HepG2 (cell line): ENCODE measurements around the gene COL2A1. TPM values are rescaled to one million over a fixed set of nuclear protein-coding genes. Genes with fewer than 3 reads are reported as not detected.
A peak's percentile ranks its signal among the peaks of the same experiment; 100 is the strongest.

Experiments
- CC2D1A ChIP-seq: sonication (generic); formaldehyde crosslinking; IDR thresholded peaks from 2 replicates; pipeline ENCODE4 v1.8.1; 2023; ENCODE audit warnings: mild to moderate bottlenecking, missing genetic modification reagents
- CCDC6 ChIP-seq: sonication (generic); formaldehyde crosslinking; IDR thresholded peaks from 2 replicates; pipeline ENCODE4 v1.8.1; 2022; ENCODE audit warnings: mild to moderate bottlenecking, missing genetic modification reagents, moderate library complexity
- ESRRA ChIP-seq: sonication (generic); formaldehyde crosslinking; IDR thresholded peaks from 2 replicates; pipeline ENCODE4 v1.5.1; 2020; ENCODE audit warnings: mild to moderate bottlenecking, low read depth, missing genetic modification reagents
- FIP1L1 ChIP-seq: fragments of 200-400 bp; formaldehyde crosslinking; IDR thresholded peaks from 2 replicates; pipeline ENCODE4 v1.6.1; 2018; ENCODE audit warnings: low read depth, mild to moderate bottlenecking, low read length, moderate library complexity, borderline replicate concordance; ENCODE audit not compliant: insufficient read depth
- FOXA1 ChIP-seq, 2 experiments: fragments of 450-650 bp in 1 of 2; sonication (generic) in 1 of 2; formaldehyde crosslinking in 1 of 2; IDR thresholded peaks; 2 replicates each; pipeline versions ENCODE4 v1.4.0 to v1.6.1; 2016 to 2020; ENCODE audit warnings: missing genetic modification reagents in 1 of 2
- HMGXB4 ChIP-seq, 2 experiments: sonication (generic) in 1 of 2; formaldehyde crosslinking in 1 of 2; IDR thresholded peaks; 2 replicates each; pipeline versions ENCODE4 v1.4.0 to v1.6.1; 2018 to 2020; ENCODE audit warnings: missing genetic modification reagents in 2 of 2, borderline replicate concordance in 1 of 2, low read depth in 1 of 2, mild to moderate bottlenecking in 1 of 2, missing biosample characterization in 1 of 2
- IRF2 ChIP-seq: IDR thresholded peaks from 2 replicates; pipeline ENCODE4 v1.6.1; 2018; ENCODE audit warnings: missing genetic modification reagents, missing compliant biosample characterization
- MXD3 ChIP-seq: IDR thresholded peaks from 2 replicates; pipeline ENCODE4 v1.6.1; 2016; ENCODE audit warnings: mild to moderate bottlenecking, missing biosample characterization, missing genetic modification reagents
- MXD4 ChIP-seq: IDR thresholded peaks from 2 replicates; pipeline ENCODE4 v1.6.1; 2016; ENCODE audit warnings: mild to moderate bottlenecking, missing biosample characterization, missing genetic modification reagents
- MYC ChIP-seq: sonication (generic); formaldehyde crosslinking; IDR thresholded peaks from 2 replicates; pipeline ENCODE4 v1.9.0; 2021; ENCODE audit warnings: missing genetic modification reagents, borderline replicate concordance
- NFE2 ChIP-seq: sonication (generic); formaldehyde crosslinking; IDR thresholded peaks from 2 replicates; pipeline ENCODE4 v1.4.0; 2020; ENCODE audit warnings: missing genetic modification reagents
- NONO ChIP-seq, 2 experiments: fragments of 450-650 bp in 1 of 2; sonication (generic) in 1 of 2; formaldehyde crosslinking in 1 of 2; IDR thresholded peaks in 1 of 2; conservative IDR thresholded peaks in 1 of 2; 2 replicates each; pipeline versions ENCODE4 v1.6.1 to v1.8.0; 2017 to 2022; ENCODE audit warnings: mild to moderate bottlenecking in 1 of 2, missing genetic modification reagents in 1 of 2, moderate library complexity in 1 of 2
- POLR2AphosphoS2 ChIP-seq: IDR thresholded peaks from 2 replicates; pipeline ENCODE4 v1.6.1; 2011; ENCODE audit warnings: low read depth, low read length, improper control_type of control experiment
- SAP130 ChIP-seq: IDR thresholded peaks from 2 replicates; pipeline ENCODE4 v1.6.1; 2016; ENCODE audit warnings: low read depth
- SNAPC2 ChIP-seq: sonication (generic); formaldehyde crosslinking; IDR thresholded peaks from 2 replicates; pipeline ENCODE4 v1.8.1; 2022; ENCODE audit warnings: mild to moderate bottlenecking, missing genetic modification reagents
- SP1 ChIP-seq, 2 experiments: fragments of 450-650 bp in 1 of 2; sonication (generic) in 1 of 2; formaldehyde crosslinking in 1 of 2; IDR thresholded peaks; 2 replicates each; pipeline versions ENCODE4 v1.4.0 to v1.6.1; 2016 to 2020; ENCODE audit warnings: missing genetic modification reagents in 1 of 2
- SPEN ChIP-seq: sonication (generic); formaldehyde crosslinking; IDR thresholded peaks from 2 replicates; pipeline ENCODE4 v1.5.1; 2020; ENCODE audit warnings: low read depth, mild to moderate bottlenecking, missing genetic modification reagents
- SYNCRIP ChIP-seq: fragments of 200-400 bp; formaldehyde crosslinking; IDR thresholded peaks from 2 replicates; pipeline ENCODE4 v1.6.1; 2018; ENCODE audit warnings: mild to moderate bottlenecking, low read depth, low read length; ENCODE audit not compliant: insufficient read depth
- ZMAT3 ChIP-seq: sonication (generic); formaldehyde crosslinking; conservative IDR thresholded peaks from 2 replicates; pipeline ENCODE4 v1.7.0; 2021; ENCODE audit warnings: missing genetic modification reagents
- ZNF501 ChIP-seq: sonication (generic); formaldehyde crosslinking; IDR thresholded peaks from 2 replicates; pipeline ENCODE4 v1.5.1; 2020; ENCODE audit warnings: mild to moderate bottlenecking, moderate library complexity, missing genetic modification reagents
- ZNF678 ChIP-seq: sonication (generic); formaldehyde crosslinking; IDR thresholded peaks from 2 replicates; pipeline ENCODE4 v1.4.0; 2020; ENCODE audit warnings: mild to moderate bottlenecking, missing genetic modification reagents
- ZNF792 ChIP-seq: IDR thresholded peaks from 2 replicates; pipeline ENCODE4 v1.6.1; 2016
- ZNF839 ChIP-seq: sonication (generic); formaldehyde crosslinking; IDR thresholded peaks from 2 replicates; pipeline ENCODE4 v1.4.0; 2020; ENCODE audit warnings: missing genetic modification reagents, mild to moderate bottlenecking, borderline replicate concordance
- ZSCAN21 ChIP-seq: sonication (generic); formaldehyde crosslinking; IDR thresholded peaks from 2 replicates; pipeline ENCODE4 v1.8.0; 2022; ENCODE audit warnings: mild to moderate bottlenecking, missing genetic modification reagents, moderate library complexity, borderline replicate concordance
- ZSCAN9 ChIP-seq: IDR thresholded peaks from 2 replicates; pipeline ENCODE4 v1.6.1; 2016; ENCODE audit warnings: borderline replicate concordance
- polyA plus RNA-seq, 8 experiments: library from polyadenylated mRNA; depleted of rRNA in 3 of 8; stranded (reverse) in 7 of 8; unstranded in 1 of 8; fragments of >200 nt; fragmentation: Illumina TruSeq in 4 of 8; extraction: Trizol in 4 of 8; gene quantifications; 2 replicates each; pipeline versions ENCODE4 v1.2.1 to v1.2.3, GENCODE V29; 2011 to 2016; ENCODE audit warnings: low read depth in 4 of 8, missing spikeins in 1 of 8, mixed read lengths in 1 of 8; ENCODE audit not compliant: insufficient read depth in 1 of 8
- total RNA-seq, 5 experiments: library from RNA; depleted of rRNA; stranded (reverse); fragments of >200 nt; fragmentation: Illumina TruSeq; extraction: Trizol; gene quantifications; 2 replicates each; pipeline ENCODE4 v1.2.3, GENCODE V29; 2016; ENCODE audit warnings: low read depth in 1 of 5

COL2A1 gene
- total and polyA plus RNA-seq, 2 of the 13 experiments (the other 11 are each of a cell fraction or from before 2014, with no cell fraction given) = 7.4 to 38.3 TPM

- 0 out of 2 replicates have a peak, but pooled peaks have one; percentile 46 for TF ChIP-seq ZNF792 (CRISPR knock-in tag)
- TF ChIP-seq ZNF501 (CRISPR knock-in tag) = 0 out of 2 replicates have a peak, but pooled peaks have one; percentile 71
- no peak for TF ChIP-seq FOXA1 (IDR thresholded peaks at IDR 0.05)
- peak; percentile 50; the same call in 1 of the 2 replicates for TF ChIP-seq FOXA1 (CRISPR knock-in tag; IDR thresholded peaks at IDR 0.05)
- no peak for TF ChIP-seq ZSCAN21 (CRISPR knock-in tag)
- no peak for TF ChIP-seq FIP1L1
- no peak for TF ChIP-seq ZMAT3 (CRISPR knock-in tag)
- TF ChIP-seq MXD4 (CRISPR knock-in tag) = peak; percentile 69
- TF ChIP-seq NONO (IDR thresholded peaks at IDR 0.05) = no peak
- TF ChIP-seq NONO (CRISPR knock-in tag; conservative IDR thresholded peaks at IDR 0.05) = peak; percentile 58
- peak; percentile 59 for TF ChIP-seq SPEN (CRISPR knock-in tag)
- TF ChIP-seq SNAPC2 (CRISPR knock-in tag) = no peak
- no peak for TF ChIP-seq SYNCRIP
- TF ChIP-seq MXD3 = peak; percentile 42; the same call in 1 of the 2 replicates
- TF ChIP-seq CCDC6 (CRISPR knock-in tag) = peak; percentile 47; the same call in 1 of the 2 replicates
- TF ChIP-seq ZNF678 (CRISPR knock-in tag) = no peak
- 0 out of 2 replicates have a peak, but pooled peaks have one; percentile 42 for TF ChIP-seq CC2D1A (CRISPR knock-in tag)
- TF ChIP-seq ZSCAN9 (CRISPR knock-in tag) = peak; percentile 63; the same call in 1 of the 2 replicates
- peak; percentile 69 for TF ChIP-seq SAP130
- no peak for TF ChIP-seq POLR2AphosphoS2
- TF ChIP-seq NFE2 = no peak
- TF ChIP-seq IRF2 = no peak
- no peak for TF ChIP-seq ESRRA (CRISPR knock-in tag)
- no peak for TF ChIP-seq SP1 (IDR thresholded peaks at IDR 0.05)
- peak; percentile 18; the same call in 1 of the 2 replicates for TF ChIP-seq SP1 (CRISPR knock-in tag; IDR thresholded peaks at IDR 0.05)
- TF ChIP-seq MYC (CRISPR knock-in tag) = peak; percentile 45; the same call in 1 of the 2 replicates
- TF ChIP-seq ZNF839 (CRISPR knock-in tag) = no peak
- TF ChIP-seq HMGXB4 (CRISPR knock-in tag; IDR thresholded peaks at IDR 0.05; ENCODE audit: borderline replicate concordance in 1 of 2, low read depth in 1 of 2) = peak; percentile 66 to 79; a peak in 3 of 4 replicates
Observed at GRCh38 chr12:47949441-47950341, 54.6 kb downstream of the COL2A1 start (continued).
